Brain microvascular endothelial cell (primary cell): ENCODE data around the gene CHMP4A.

Source experiments
- DNase-seq: peaks from one replicate; pipeline ENCODE4 v3.0.0-alpha.2; 2020
- H3K27ac ChIP-seq: fragments of 250-450 bp; sonication (Bioruptor Pico); 2 replicates; pipeline ENCODE4 v1.5.1; 2020; ENCODE audit warnings: mild to moderate bottlenecking, moderate library complexity
- H3K27me3 ChIP-seq: fragments of 250-450 bp; sonication (Bioruptor Pico); replicated peaks from 2 replicates; pipeline ENCODE4 v1.5.1; 2020; ENCODE audit warnings: mild to moderate bottlenecking
- H3K36me3 ChIP-seq: fragments of 250-450 bp; sonication (Bioruptor Pico); replicated peaks from 2 replicates; pipeline ENCODE4 v1.5.1; 2020; ENCODE audit warnings: mild to moderate bottlenecking
- H3K4me3 ChIP-seq: 2 replicates; pipeline ENCODE4 v1.5.1; 2011; ENCODE audit warnings: low read depth, mild to moderate bottlenecking, control low read depth, low read length, moderate library complexity
- CTCF ChIP-seq: IDR thresholded peaks from 2 replicates; pipeline ENCODE4 v1.5.1; 2011; ENCODE audit warnings: low read depth, mild to moderate bottlenecking, moderate library complexity, low read length, control low read depth, inconsistent platforms; ENCODE audit errors: missing control alignments
- in situ Hi-C: cut with HindIII; loops from 2 replicates; pipeline ENCODE4 v1.10.0; 2017; ENCODE audit warnings: low sequenced_read_pairs, low pct_ligation_motif_present

Gene CHMP4A

GRCh38 chr14:24241829-24242443, 28.6 kb upstream of the CHMP4A start:
- H3K27ac ChIP-seq: peak overlapping the region; percentile 98
- H3K4me3 ChIP-seq: peak overlapping the region; percentile 90
- TF ChIP-seq CTCF: peak; percentile 60
- H3K27me3 ChIP-seq: no peaks in the 10 kb centered on the region
- in situ Hi-C loops: loop anchor here (10.0 kb wide), 1 partner anchor 53 kb away; the partner anchor contains the start of genes DHRS1 and NOP9
- DNase-seq: peak; percentile 86
- peaks cover 39% of the 10 kb centered on the region for H3K36me3 ChIP-seq

- DNase-seq: no peak
- no peak overlapping the region for H3K27ac ChIP-seq
- TF ChIP-seq CTCF: no peak
- no peaks in the 10 kb centered on the region for H3K27me3 ChIP-seq
- no peak overlapping the region for H3K4me3 ChIP-seq
- in situ Hi-C loops: loop anchor here (10.0 kb wide), 1 partner anchor 54 kb away; the partner anchor contains the start of genes DHRS1 and NOP9
- peaks cover 54% of the 10 kb centered on the region for H3K36me3 ChIP-seq
Measured at GRCh38 chr14:24240110-24240918, 27.0 kb upstream of the CHMP4A start.

GRCh38 chr14:24238527-24239037, 25.3 kb upstream of the CHMP4A start:
- no peak overlapping the region for H3K4me3 ChIP-seq
- no peaks in the 10 kb centered on the region for H3K27me3 ChIP-seq
- in situ Hi-C loops: no loop called here
- TF ChIP-seq CTCF: no peak
- no peak overlapping the region for H3K27ac ChIP-seq
- peaks cover 54% of the 10 kb centered on the region for H3K36me3 ChIP-seq
- no peak for DNase-seq

GRCh38 chr14:24238123-24238522, 24.8 kb upstream of the CHMP4A start:
- in situ Hi-C loops: no loop called here
- Histone ChIP-seq H3K27me3 (no peaks in the 10 kb centered on the region), H3K27ac (no peak overlapping the region), H3K4me3 (no peak overlapping the region), H3K36me3 (peaks cover 54% of the 10 kb centered on the region)
- TF ChIP-seq CTCF: no peak
- no peak for DNase-seq

GRCh38 chr14:24237463-24237955, 24.2 kb upstream of the CHMP4A start:
- in situ Hi-C loops: no loop called here
- Histone ChIP-seq H3K4me3 (no peak overlapping the region), H3K27me3 (no peaks in the 10 kb centered on the region), H3K27ac (no peak overlapping the region), H3K36me3 (peaks cover 54% of the 10 kb centered on the region)
- TF ChIP-seq CTCF: no peak
- DNase-seq: no peak
